Neural progenitor cell (in vitro differentiated cells): ENCODE data around the gene CCM2. TPM values are rescaled to one million over a fixed set of nuclear protein-coding genes. Genes with fewer than 3 reads are reported as not detected.
"Not testable (repeated sequence)": the region's sequence is repeated elsewhere in the genome, so short reads cannot be mapped to it uniquely, and the experiment has no call there.

ENCODE experiments used
- DNase-seq: peaks from one replicate; pipeline ENCODE4 v3.0.0-alpha.2; 2016; ENCODE audit warnings: low spot score
- H2AFZ ChIP-seq: fragments of 200-600 bp; sonication (generic); replicated peaks from 2 replicates; pipeline ENCODE4 v1.6.1; 2016; ENCODE audit warnings: antibody characterized with exemption
- H3F3A ChIP-seq: fragments of 200-600 bp; sonication (generic); 2 replicates; pipeline ENCODE4 v1.6.1; 2016; ENCODE audit warnings: antibody characterized with exemption, low read depth
- H3K27ac ChIP-seq: fragments of 200-600 bp; sonication (generic); 2 replicates; pipeline ENCODE4 v1.5.1; 2016; ENCODE audit warnings: mild to moderate bottlenecking
- H3K27me3 ChIP-seq: fragments of 200-600 bp; sonication (generic); 2 replicates; pipeline ENCODE4 v1.6.1; 2016; ENCODE audit warnings: mild to moderate bottlenecking, moderate library complexity
- H3K36me3 ChIP-seq: fragments of 200-600 bp; sonication (generic); 2 replicates; pipeline ENCODE4 v1.5.1; 2016
- H3K4me1 ChIP-seq: fragments of 200-600 bp; sonication (generic); 2 replicates; pipeline ENCODE4 v1.6.1; 2016; ENCODE audit warnings: mixed run types
- H3K4me2 ChIP-seq: fragments of 200-600 bp; sonication (generic); 2 replicates; pipeline ENCODE4 v1.6.1; 2016
- H3K4me3 ChIP-seq: fragments of 200-600 bp; sonication (generic); 2 replicates; pipeline ENCODE4 v1.5.1; 2016
- H3K79me2 ChIP-seq: fragments of 200-600 bp; sonication (generic); 2 replicates; pipeline ENCODE4 v1.6.1; 2016; ENCODE audit warnings: low read depth
- H3K9ac ChIP-seq: fragments of 200-600 bp; sonication (generic); 2 replicates; pipeline ENCODE4 v1.6.1; 2016
- H3K9me3 ChIP-seq: fragments of 200-600 bp; sonication (generic); 2 replicates; pipeline ENCODE4 v1.5.1; 2016; ENCODE audit warnings: low read depth
- H4K20me1 ChIP-seq: fragments of 200-600 bp; sonication (generic); 2 replicates; pipeline ENCODE4 v1.6.1; 2016; ENCODE audit warnings: low read depth
- H3K27ac Mint-ChIP-seq: 3 replicates; pipeline ENCODE4 v1.8.0; 2021; ENCODE audit warnings: mixed read lengths
- H3K27me3 Mint-ChIP-seq: 2 replicates; pipeline ENCODE4 v1.8.0; 2022; ENCODE audit warnings: low read depth, mild to moderate bottlenecking, inconsistent platforms, moderate library complexity, mixed read lengths; ENCODE audit not compliant: insufficient read depth
- H3K36me3 Mint-ChIP-seq: 3 replicates; pipeline ENCODE4 v1.8.0; 2021; ENCODE audit warnings: mixed read lengths
- H3K4me1 Mint-ChIP-seq: 3 replicates; pipeline ENCODE4 v1.8.0; 2021; ENCODE audit warnings: mixed read lengths
- H3K4me3 Mint-ChIP-seq: 3 replicates; pipeline ENCODE4 v1.8.0; 2021; ENCODE audit warnings: mild to moderate bottlenecking, moderate library complexity, mixed read lengths
- H3K9me3 Mint-ChIP-seq: 3 replicates; pipeline ENCODE4 v1.8.0; 2020; ENCODE audit warnings: mixed read lengths
- EZH2 ChIP-seq: fragments of 200-600 bp; sonication (generic); IDR thresholded peaks from 2 replicates; pipeline ENCODE4 v1.6.1; 2017; ENCODE audit warnings: antibody characterized with exemption, mild to moderate bottlenecking, moderate library complexity
- EZH2phosphoT487 ChIP-seq: fragments of 200-600 bp; sonication (generic); IDR thresholded peaks from 2 replicates; pipeline ENCODE4 v1.6.1; 2017; ENCODE audit warnings: antibody characterized with exemption
- total RNA-seq: library from RNA; depleted of rRNA; stranded (reverse); fragments of >200 nt; gene quantifications from 2 replicates; pipeline ENCODE4 v1.2.3, GENCODE V29; 2015; ENCODE audit warnings: low replicate concordance
- TF ChIP-seq, protein P1 (sequence below): fragments of 200-600 bp; sonication (generic); IDR thresholded peaks from 2 replicates; pipeline ENCODE4 v1.5.1; 2017; ENCODE audit warnings: antibody characterized with exemption, mild to moderate bottlenecking

CCM2 gene
- total RNA-seq, 1 donor from 2014 or later, result 21.8 TPM

DNA sequence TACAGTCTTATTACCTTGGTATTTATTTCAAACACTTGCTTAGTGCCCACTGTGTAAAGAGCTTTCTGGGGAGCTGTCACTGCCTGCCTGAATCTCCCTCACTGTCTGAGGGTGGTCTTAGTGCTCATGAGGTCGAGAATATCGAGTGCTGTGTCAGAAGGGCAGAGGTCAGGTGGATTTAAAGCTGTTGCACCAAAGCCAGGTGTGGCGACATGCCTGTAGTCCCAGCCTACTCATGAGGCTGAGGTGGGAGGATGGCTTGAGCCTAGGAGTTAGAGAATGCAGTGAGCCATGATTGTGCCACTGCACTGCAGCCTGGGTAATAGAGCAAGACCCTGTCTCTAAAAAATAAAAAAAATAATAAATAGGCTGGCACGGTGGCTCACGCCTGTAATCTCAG, 20.9 kb downstream of the CCM2 start:
- DNase-seq, result no peak
- Mint-ChIP-seq H3K27ac (peak overlapping the region; percentile 34), H3K36me3 (peaks cover 35% of the 10 kb centered on the region), H3K4me1 (peaks cover 3% of the 10 kb centered on the region), H3K9me3 (peaks cover 20% of the 10 kb centered on the region), H3K27me3 (peaks cover 4% of the 10 kb centered on the region), H3K4me3 (no peak overlapping the region)
- H3K4me2 ChIP-seq, result no peak overlapping the region
- H2AFZ ChIP-seq, result no peak overlapping the region
- TF ChIP-seq EZH2phosphoT487, result no peak
- TF ChIP-seq, protein P1, sequence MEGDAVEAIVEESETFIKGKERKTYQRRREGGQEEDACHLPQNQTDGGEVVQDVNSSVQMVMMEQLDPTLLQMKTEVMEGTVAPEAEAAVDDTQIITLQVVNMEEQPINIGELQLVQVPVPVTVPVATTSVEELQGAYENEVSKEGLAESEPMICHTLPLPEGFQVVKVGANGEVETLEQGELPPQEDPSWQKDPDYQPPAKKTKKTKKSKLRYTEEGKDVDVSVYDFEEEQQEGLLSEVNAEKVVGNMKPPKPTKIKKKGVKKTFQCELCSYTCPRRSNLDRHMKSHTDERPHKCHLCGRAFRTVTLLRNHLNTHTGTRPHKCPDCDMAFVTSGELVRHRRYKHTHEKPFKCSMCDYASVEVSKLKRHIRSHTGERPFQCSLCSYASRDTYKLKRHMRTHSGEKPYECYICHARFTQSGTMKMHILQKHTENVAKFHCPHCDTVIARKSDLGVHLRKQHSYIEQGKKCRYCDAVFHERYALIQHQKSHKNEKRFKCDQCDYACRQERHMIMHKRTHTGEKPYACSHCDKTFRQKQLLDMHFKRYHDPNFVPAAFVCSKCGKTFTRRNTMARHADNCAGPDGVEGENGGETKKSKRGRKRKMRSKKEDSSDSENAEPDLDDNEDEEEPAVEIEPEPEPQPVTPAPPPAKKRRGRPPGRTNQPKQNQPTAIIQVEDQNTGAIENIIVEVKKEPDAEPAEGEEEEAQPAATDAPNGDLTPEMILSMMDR, result no peak
- no peak for TF ChIP-seq EZH2
- peaks cover 4% of the 10 kb centered on the region for H3F3A ChIP-seq
- no peak overlapping the region for H3K4me3 ChIP-seq
- no peaks in the 10 kb centered on the region for H3K4me1 ChIP-seq
- H3K79me2 ChIP-seq, result peaks cover 92% of the 10 kb centered on the region
- H3K27ac ChIP-seq, result no peak overlapping the region
- peaks cover 10% of the 10 kb centered on the region for H4K20me1 ChIP-seq
- H3K9me3 ChIP-seq, result no peaks in the 10 kb centered on the region
- no peaks in the 10 kb centered on the region for H3K27me3 ChIP-seq
- H3K9ac ChIP-seq, result no peak overlapping the region
- H3K36me3 ChIP-seq, result peaks cover 4% of the 10 kb centered on the region

DNA sequence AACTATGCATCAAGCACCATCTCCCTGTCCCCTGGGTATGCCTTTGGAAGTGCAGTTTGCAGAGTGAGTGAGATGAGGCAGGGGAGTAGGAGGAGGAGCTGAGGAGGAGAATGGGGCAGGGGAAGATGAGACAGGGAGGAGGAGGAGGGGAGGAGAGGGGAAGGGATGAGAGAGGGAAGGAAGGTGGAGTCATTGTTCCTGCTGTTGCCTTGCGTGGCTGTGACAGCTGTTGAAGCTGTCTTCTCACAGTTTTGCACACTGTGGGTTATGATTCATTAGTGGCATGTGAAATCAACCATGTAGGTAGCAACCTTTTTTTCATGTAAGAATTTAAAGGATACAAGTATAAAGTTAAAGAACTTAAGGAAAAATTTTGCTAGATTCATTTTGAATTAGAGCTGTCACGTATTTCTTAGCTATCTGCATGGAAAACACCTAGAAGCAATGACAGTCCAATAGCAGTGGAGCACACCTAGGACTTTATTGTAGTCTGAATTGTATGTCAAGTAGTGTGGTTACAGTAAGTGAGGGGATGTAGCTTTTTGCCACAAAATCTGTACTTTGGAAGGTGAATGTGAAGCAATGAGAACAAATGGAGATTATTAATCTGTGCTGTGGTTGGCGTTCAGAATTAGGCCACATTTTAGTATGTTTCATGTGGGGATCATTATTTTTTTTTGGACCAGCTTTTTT, 21.7 kb downstream of the CCM2 start:
- Histone ChIP-seq H3K4me2 (no peak overlapping the region), H2AFZ (no peak overlapping the region), H3K27me3 (no peaks in the 10 kb centered on the region), H3K27ac (no peak overlapping the region), H4K20me1 (peaks cover 10% of the 10 kb centered on the region), H3K9ac (no peak overlapping the region), H3F3A (peaks cover 4% of the 10 kb centered on the region), H3K4me3 (no peak overlapping the region), H3K36me3 (peaks cover 4% of the 10 kb centered on the region), H3K9me3 (no peaks in the 10 kb centered on the region), H3K79me2 (peaks cover 91% of the 10 kb centered on the region), H3K4me1 (no peaks in the 10 kb centered on the region)
- TF ChIP-seq, protein P1, result no peak
- peaks cover 33% of the 10 kb centered on the region for H3K36me3 Mint-ChIP-seq
- H3K4me1 Mint-ChIP-seq, result peaks cover 3% of the 10 kb centered on the region
- H3K27me3 Mint-ChIP-seq, result peaks cover 4% of the 10 kb centered on the region
- no peak overlapping the region for H3K4me3 Mint-ChIP-seq
- H3K27ac Mint-ChIP-seq, result no peak overlapping the region
- peaks cover 18% of the 10 kb centered on the region for H3K9me3 Mint-ChIP-seq
- DNase-seq, result no peak

DNA sequence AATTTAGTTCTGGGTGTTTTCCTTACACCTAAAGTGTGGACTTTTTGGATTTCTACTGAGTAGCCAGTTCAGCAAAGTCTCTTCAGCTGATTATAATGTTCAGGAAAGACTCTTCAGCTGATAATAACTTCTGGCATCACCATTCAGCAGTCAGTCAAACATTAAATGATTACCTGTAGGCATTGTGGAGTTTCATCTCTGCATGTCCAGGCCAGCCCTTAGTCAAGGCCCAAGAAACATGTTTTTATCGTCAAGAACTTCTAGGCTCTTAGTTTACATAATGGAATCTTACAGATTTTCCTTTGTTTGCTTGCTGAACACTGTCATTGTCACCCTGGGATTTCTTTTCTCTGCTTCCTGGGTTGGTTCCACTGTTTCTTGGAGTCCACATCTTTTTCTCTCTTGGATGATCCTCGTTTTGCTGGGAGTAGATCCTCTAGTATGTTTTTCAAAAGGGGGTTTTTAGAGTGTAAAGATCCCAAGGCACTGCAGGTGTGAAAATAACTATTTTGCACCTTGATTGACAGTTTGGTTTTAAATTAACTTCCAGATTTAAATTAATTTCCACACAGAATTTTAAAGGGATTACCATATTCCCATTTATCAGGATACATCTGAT, 24.2 kb downstream of the CCM2 start:
- peaks cover 3% of the 10 kb centered on the region for H3K4me1 Mint-ChIP-seq
- no peak overlapping the region for H3K27ac ChIP-seq
- H3K9me3 Mint-ChIP-seq, result peaks cover 14% of the 10 kb centered on the region
- no peak overlapping the region for H2AFZ ChIP-seq
- no peaks in the 10 kb centered on the region for H3K36me3 ChIP-seq
- H3K36me3 Mint-ChIP-seq, result peaks cover 22% of the 10 kb centered on the region
- TF ChIP-seq, protein P1, result no peak
- no peak for TF ChIP-seq EZH2phosphoT487
- TF ChIP-seq EZH2, result no peak
- H3K4me3 Mint-ChIP-seq, result no peak overlapping the region
- H3K27me3 ChIP-seq, result no peaks in the 10 kb centered on the region
- H3F3A ChIP-seq, result peaks cover 4% of the 10 kb centered on the region
- H3K4me2 ChIP-seq, result no peak overlapping the region
- no peak overlapping the region for H3K27ac Mint-ChIP-seq
- no peaks in the 10 kb centered on the region for H3K4me1 ChIP-seq
- H3K4me3 ChIP-seq, result no peak overlapping the region
- peaks cover 10% of the 10 kb centered on the region for H4K20me1 ChIP-seq
- H3K27me3 Mint-ChIP-seq, result peaks cover 4% of the 10 kb centered on the region
- no peak for DNase-seq
- H3K9ac ChIP-seq, result no peak overlapping the region
- H3K9me3 ChIP-seq, result no peaks in the 10 kb centered on the region
- peaks cover 87% of the 10 kb centered on the region for H3K79me2 ChIP-seq

GRCh38 chr7:45025473-45025872, 25.5 kb downstream of the CCM2 start:
- H3K9me3 ChIP-seq, H3K27ac ChIP-seq, H2AFZ ChIP-seq, H3K4me1 ChIP-seq, H3K27me3 Mint-ChIP-seq, DNase-seq, H3K4me3 Mint-ChIP-seq, H3K27me3 ChIP-seq, H3K27ac Mint-ChIP-seq, H3K4me1 Mint-ChIP-seq, H3F3A ChIP-seq, H3K9ac ChIP-seq, H3K4me3 ChIP-seq, H4K20me1 ChIP-seq, H3K36me3 ChIP-seq, H3K4me2 ChIP-seq: not testable (repeated sequence)
- H3K9me3 Mint-ChIP-seq, result peaks cover 14% of the 10 kb centered on the region
- peaks cover 25% of the 10 kb centered on the region for H3K36me3 Mint-ChIP-seq
- peaks cover 86% of the 10 kb centered on the region for H3K79me2 ChIP-seq
